HL-60/S4 (cell line): ENCODE data around the gene MIF4GD.

ENCODE experiments used
- in situ Hi-C: fragments of 300-500 bp; cut with MboI; formaldehyde crosslinking; loops from 2 replicates; pipeline ENCODE4 v1.14.3; 2022; ENCODE audit warnings: low sequenced_read_pairs

MIF4GD gene

GRCh38 chr17:75270966-75271232 lies at the start of gene MIF4GD:
Gene MIF4GD (minus strand): TSS chr17:75271231. CDS start chr17:75270195, 1,036 bp downstream.
- in situ Hi-C loops: no loop called here

- in situ Hi-C loops: loop anchor here (5.0 kb wide), 1 partner anchor 92 kb away; no protein-coding TSS in a partner anchor
Measured at GRCh38 chr17:75319904-75320691, 49.1 kb upstream of the MIF4GD start.

- in situ Hi-C loops: no loop called here
Measured at GRCh38 chr17:75318615-75319222, 47.7 kb upstream of the MIF4GD start.

- in situ Hi-C loops: no loop called here
Measured at GRCh38 chr17:75318211-75318610, 47.2 kb upstream of the MIF4GD start.

GRCh38 chr17:75317671-75318070 lies 46.6 kb upstream of the MIF4GD start:
- in situ Hi-C loops: no loop called here

- in situ Hi-C loops: no loop called here
Measured at GRCh38 chr17:75316253-75316652, 45.2 kb upstream of the MIF4GD start.

- in situ Hi-C loops: no loop called here
Measured at GRCh38 chr17:75315541-75316243, 44.7 kb upstream of the MIF4GD start.

GRCh38 chr17:75313941-75314551 lies 43.0 kb upstream of the MIF4GD start:
- in situ Hi-C loops: no loop called here

- in situ Hi-C loops: loop anchor here (10.0 kb wide), 1 partner anchor 206 kb away; the partner anchor contains the start of genes CASKIN2 and TSEN54
Measured at GRCh38 chr17:75308732-75309629, 38.0 kb upstream of the MIF4GD start.

GRCh38 chr17:75307957-75308731 lies 37.1 kb upstream of the MIF4GD start:
- in situ Hi-C loops: loop anchor here (10.0 kb wide), 1 partner anchor 207 kb away; the partner anchor contains the start of genes CASKIN2 and TSEN54

- in situ Hi-C loops: loop anchor here (10.0 kb wide), 1 partner anchor 213 kb away; the partner anchor contains the start of genes CASKIN2 and TSEN54
Measured at GRCh38 chr17:75301502-75302206, 30.6 kb upstream of the MIF4GD start.

- in situ Hi-C loops: loop anchor here (10.0 kb wide), 1 partner anchor 214 kb away; the partner anchor contains the start of genes CASKIN2 and TSEN54
Measured at GRCh38 chr17:75301049-75301448, 30.0 kb upstream of the MIF4GD start.

GRCh38 chr17:75300280-75300679 lies 29.2 kb upstream of the MIF4GD start:
- in situ Hi-C loops: loop anchor here (10.0 kb wide), 1 partner anchor 215 kb away; the partner anchor contains the start of genes CASKIN2 and TSEN54

GRCh38 chr17:75295201-75296158 lies 24.4 kb upstream of the MIF4GD start:
- in situ Hi-C loops: loop anchor here (10.0 kb wide), 1 partner anchor 59 kb away; no protein-coding TSS in a partner anchor

- in situ Hi-C loops: loop anchor here (5.0 to 10.0 kb wide), 2 partner anchors 62 to 119 kb away; no protein-coding TSS in a partner anchor
Measured at GRCh38 chr17:75292810-75293448, 21.9 kb upstream of the MIF4GD start.

GRCh38 chr17:75289832-75290337 lies 18.9 kb upstream of the MIF4GD start:
- in situ Hi-C loops: loop anchor here (5.0 to 10.0 kb wide), 2 partner anchors 65 to 122 kb away; no protein-coding TSS in a partner anchor
